Measurements from ENCODE around the gene MOB1B.
"Not testable (repeated sequence)": the region's sequence is repeated elsewhere in the genome, so short reads cannot be mapped to it uniquely, and the experiment has no call there.

MOB1B gene

DNA sequence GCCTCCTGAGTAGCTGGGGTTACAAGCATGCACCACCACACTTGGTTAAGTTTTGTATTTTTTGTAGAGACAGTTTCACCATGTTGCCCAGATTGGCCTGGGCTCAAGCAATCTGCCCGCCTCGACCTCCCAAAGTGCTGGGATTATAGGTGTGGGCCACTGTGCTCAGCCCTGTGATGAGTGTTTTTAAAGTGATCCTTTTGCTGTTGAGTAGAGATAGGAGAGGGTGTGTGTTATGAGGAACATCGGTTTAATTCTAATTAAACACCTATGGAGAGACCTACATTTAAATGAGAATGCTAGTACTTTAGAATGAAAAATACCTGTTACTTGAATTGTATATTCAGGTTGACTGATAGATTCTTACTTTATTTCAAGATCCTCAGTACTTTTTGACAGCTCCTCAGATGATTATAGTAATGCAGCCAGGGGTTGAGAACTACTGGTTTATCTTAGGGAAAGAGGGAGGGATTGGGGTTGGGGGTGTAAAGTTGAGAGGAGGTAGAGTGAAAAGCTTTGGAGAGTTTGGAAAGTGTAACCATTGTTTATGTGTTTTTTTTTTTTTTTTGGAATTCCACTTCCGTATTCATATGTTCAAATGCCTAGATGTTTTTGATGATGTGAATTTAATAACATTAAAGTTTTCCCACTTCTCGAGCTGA is 54.5 kb downstream of the MOB1B start:
- no peak for DNase-seq (ENCODE audit: low spot score)

DNA sequence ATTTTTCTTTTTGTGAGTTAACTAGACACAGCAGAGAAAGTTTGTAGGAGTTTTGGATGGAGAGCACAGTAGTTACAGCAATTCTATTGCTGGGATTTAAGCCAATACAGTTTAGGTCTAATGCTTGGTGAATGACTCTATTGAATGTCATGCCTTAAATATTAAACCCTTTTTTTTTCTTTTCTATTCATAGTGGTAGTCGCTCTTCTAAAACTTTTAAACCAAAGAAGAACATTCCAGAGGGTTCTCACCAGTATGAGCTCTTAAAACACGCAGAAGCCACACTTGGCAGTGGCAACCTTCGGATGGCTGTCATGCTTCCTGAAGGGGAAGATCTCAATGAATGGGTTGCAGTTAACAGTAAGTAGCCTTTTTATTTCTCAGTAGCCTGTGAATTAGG is 56.5 kb downstream of the MOB1B start:
- DNase-seq (ENCODE audit: low spot score), result no peak

DNA sequence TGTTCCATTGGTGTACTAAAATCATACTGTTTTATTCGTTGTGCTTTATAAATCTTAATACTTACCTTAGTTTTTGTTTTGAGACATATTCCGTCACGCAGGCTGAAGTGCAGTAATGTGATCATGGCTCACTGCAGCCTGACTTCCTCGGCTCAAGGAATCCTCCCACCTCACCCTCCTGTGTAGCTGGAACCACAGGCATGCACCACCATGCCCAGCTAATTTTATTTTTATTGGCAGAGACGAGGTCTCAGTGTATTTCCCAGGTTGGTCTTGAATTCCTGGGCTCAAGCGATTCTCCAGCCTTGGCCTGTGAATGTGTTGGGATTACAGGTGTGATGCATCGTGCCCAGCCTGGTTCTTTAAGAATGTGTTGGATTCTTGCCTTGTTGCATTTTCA is 66.9 kb downstream of the MOB1B start:
- DNase-seq (ENCODE audit: low spot score), result no peak

DNA sequence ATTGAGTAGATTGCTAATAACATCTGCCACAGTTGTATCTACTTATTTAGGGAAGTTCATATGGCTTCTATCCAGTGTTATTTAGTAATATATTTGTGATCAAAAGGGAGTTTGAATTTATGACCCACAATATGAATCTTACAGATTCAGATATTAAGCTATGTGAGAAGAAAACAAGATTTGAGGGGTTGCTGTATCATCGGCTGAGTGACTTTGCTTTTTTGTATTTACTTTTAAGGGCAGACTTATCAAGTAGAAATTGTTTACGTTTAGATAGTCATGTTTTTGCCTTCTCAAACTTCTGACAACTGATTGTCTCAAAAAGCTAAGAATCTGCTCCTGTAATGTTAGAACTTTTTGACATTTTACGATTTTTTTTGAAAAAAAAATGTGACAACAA is 74.1 kb downstream of the MOB1B start:
- DNase-seq (ENCODE audit: low spot score), result no peak

DNA sequence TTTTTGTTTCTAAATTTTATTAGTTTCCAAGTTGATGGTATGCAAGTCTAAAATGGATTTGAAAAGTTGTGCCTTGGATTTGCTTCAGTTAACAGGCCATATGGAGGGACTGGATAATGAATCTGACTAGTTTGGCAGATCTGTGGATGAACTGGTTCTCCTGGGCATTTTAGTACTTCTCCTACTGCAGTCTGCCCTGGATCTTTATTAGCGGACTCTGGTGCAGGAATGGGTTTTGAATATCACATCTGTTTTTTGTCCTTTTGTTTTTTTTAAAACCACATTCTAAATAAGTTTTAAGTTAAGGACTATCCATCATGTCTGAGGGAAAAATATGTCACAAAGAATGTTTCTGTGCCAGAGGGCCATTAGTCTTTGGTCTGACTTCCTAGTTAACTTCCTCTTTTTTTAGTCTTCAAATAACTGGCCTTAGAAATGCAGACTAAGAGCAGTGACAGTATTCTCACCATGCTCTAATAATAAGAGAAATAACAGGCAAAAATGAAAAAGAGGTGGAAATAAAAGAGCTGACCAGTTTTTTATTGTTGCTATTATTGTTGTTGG is 77.4 kb downstream of the MOB1B start:
- DNase-seq (ENCODE audit: low spot score), result no peak

DNA sequence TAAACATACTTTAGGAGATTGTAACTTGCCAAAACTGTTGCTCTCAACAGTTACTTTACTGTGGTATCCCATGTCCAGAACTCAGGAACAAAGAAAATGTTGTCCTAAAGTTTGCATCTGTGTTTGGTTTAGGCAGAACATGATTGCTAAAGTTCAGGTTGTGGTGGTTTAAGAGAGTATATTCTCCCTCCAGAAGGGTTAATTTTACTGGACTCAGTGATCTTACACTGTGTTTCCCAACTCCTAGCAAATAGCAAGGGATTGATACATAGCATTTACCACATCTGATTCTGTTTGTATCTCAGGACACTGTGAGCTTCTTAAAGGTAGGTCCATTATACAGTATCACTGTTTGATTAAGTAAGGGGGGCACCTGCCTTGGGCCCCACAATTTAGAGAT is 78.0 kb downstream of the MOB1B start:
- DNase-seq (ENCODE audit: low spot score), result no peak

DNA sequence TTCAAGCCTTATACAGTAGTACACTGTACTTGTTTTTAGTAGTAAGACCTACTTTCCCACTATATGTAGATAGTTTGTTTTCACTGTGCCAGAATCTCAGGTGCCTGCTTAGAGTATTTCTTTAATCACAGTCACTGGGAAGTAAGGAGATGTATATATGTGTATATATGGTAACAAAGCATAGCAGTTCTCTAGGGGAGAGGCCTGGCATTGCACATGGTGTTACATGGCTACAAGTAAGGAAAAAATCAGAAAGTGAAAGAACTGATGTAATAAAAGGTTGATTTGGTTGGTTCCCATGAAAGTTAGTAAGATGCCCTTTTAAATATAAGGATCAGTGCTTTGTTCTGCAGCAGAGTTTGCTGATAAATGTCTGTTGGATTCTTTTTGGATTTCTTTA is 81.9 kb downstream of the MOB1B start:
- no peak for DNase-seq (ENCODE audit: low spot score)

DNA sequence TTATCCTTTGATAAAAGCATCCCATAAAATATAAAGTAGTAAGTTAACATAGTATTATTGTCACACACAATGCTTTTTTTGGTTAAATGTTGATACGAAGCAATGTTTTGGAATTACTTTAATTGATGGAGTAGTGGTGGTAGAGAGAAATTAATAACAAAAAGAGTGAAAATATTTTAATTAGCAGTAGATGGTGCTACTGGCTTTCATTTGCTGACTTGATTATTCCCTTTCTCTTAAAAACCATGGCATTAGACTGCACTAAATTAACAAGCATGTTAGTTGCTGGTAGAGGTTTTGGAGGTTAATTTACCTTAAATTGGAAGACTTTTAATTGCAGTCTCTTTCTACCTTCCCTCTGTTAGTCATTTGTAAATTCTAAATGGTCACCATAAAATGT is 82.4 kb downstream of the MOB1B start:
- no peak for DNase-seq (ENCODE audit: low spot score)

DNA sequence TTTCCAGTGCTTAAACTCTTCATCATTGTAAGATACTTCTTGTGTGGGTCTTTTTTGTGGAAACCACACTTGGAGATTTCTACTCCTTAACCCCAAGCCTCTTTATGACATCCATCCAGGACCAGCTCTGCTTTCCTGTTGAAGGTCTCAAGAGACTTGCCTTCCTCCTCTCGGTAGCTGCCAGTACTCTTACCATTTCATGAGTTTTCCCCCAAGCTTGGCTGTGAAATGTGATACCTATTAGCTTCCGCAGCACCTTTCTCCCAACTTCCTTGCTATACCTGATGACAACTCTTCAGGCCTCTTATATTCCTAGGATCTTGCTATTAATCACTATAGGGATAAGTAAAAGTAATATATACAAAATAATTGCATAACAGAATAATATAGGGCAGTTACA is 89.4 kb downstream of the MOB1B start:
- no peak for DNase-seq (ENCODE audit: low spot score)

DNA sequence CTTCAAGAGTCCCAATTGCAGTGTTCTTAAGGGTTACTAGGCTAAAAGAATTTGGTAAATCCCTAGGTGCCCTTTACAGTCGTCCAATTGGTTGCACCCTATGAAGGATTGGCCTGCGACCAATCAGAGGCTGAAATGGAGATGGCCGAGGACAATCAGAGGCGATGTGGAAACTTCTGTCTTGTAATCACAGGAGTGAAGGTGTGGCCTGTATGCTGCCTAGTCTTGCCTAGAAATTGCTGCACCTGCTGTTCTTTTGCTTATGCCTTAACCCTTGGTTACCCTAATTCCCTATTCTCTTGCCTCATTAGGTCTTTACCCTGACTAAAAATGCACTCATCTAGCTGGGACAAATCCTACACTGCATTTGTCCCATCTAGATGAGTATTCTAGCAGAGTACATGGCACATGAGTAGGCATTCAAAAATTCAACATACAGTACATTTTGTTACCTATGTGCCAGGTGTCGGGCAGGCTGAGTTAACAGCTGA is 90.3 kb downstream of the MOB1B start:
- no peak for DNase-seq (ENCODE audit: low spot score)

DNA sequence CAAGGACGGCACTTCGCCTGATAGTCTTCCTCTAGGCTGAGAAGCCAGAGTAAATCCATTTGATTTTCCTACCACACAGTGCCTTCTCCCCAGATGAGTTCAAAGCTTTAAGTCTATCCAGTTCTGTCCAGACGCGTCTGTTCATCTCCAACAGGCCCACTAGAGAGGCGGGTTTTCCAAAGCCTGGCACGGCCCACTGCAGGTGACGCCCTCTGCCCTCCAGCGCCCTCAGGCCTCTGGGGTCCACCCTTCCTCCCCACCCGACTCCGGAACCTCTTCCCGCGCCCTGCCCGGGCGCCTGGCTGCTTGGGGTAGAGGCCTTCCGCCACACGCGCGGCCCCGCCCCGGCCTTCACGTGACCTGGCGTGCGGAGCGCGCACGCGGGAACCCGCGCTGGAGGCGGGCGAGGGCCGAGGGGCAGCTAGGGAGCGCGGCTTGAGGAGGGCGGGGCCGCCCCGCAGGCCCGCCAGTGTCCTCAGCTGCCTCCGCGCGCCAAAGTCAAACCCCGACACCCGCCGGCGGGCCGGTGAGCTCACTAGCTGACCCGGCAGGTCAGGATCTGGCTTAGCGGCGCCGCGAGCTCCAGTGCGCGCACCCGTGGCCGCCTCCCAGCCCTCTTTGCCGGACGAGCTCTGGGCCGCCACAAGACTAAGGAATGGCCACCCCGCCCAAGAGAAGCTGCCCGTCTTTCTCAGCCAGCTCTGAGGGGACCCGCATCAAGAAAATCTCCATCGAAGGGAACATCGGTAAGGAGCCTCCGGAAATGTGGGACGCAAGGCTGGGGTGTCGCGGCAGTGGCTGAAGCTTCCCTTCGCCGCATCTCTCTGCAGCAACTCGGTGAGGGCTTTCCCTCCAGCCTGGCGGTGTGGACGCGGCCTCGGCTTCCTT is 91.3 kb downstream of the MOB1B start, which contains the start of gene DCK:
Gene DCK (plus strand): TSS at position 469 of the 888 bp plus-strand sequence. CDS start 187 bp downstream, at position 656.
- DNase-seq (ENCODE audit: low spot score), result peak; percentile 94

DNA sequence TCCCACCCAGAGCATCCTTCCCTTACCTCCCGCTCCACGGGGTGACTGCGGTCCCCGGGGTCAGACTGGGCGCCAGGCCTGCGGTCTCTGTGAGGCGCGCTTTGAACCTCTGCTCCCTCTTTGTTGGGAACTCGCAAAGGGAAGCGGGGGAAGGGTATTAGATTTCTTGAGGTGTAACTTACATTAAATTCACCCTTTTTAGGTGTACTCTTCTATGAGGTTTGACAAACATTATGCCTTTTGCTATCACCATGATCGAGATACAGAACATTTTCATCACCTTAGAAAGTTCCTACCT is 91.8 kb downstream of the MOB1B start:
- no peak for DNase-seq (ENCODE audit: low spot score)

DNA sequence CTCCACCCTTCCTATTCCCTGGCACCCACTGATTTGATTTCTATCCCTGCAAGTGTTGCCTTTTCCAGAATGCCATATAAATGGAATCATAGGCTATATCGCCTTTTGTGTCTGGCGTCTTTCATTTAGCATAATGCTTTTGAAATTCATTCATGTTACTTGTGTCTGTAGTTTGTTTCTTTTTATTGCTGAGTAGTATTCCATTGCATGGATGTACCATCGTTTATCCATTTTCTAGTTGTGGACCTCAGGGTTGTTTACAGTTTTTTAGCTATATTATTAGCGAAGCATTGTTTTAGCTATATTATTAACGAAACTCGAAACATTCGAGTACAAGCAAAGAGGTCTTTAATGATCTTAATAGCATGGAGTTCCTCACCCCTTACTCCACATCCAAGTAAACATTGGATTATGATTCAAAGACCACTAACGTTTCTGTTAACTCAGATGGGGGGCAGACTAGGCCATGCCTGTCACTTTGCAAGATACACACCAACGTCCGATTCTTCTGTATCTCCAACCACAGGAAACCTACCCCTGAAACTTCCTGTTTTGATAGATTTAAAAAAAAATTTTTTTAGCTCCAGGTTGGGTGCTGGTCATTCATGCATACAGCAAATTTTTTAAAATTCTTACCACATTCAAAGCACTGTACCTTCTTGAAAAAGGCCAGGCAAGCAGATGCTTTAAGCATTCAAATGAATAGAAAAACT is 92.4 kb downstream of the MOB1B start:
- DNase-seq (ENCODE audit: low spot score), result no peak

DNA sequence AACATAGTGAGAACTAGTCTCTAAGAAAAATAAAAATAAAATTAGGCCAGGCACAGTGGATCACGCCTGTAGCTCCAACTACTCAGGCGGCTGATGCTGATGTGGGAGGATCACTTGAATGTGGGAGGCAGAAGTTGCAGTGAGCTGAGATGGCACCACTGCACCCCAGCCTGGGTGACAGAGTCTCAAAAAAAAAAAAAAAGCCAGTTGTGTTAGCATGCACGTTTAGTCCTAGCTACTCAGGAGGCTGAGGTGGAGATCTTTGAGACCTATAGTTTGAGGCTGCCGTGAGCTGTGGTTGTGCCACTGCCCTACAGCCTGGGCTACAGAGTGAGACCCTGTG is 93.8 kb downstream of the MOB1B start:
- DNase-seq (ENCODE audit: low spot score), result no peak

DNA sequence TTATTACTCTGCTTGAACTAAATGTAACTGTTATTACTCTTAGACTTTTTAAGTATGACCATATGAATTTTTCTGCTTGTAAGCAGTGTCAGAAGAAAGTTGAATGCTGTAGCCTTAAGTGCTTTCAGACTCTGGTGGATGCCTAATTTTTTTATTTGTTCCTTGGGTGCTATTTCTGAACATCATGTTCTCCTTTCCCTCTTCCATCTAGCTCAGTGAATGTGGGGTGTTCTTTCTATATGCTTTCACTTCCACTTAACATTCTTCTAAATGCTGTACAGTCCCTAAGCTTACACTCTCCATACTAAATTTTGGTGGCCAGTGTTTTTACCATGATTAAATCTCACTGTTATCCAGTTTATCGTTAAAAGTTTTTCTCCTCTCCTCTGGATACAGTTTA is 94.9 kb downstream of the MOB1B start:
- no peak for DNase-seq (ENCODE audit: low spot score)

DNA sequence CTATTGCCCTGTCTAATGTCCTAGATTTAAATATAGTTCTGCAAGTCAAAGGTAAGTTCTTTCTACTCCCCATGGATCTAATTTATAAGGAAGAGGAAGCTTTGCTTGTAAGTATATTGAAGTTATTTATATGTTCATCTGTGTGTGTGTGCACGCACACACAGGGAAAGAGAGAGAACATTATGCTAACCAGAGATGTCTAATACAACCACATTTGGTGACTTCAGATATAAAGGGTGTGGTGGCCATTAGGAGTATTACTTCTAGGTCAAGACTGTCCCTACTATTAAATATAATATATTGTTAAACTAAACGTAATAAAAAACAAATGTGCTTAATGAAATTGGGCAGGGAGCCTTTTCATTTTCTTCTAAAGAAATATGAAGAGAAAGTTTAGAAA is 95.4 kb downstream of the MOB1B start:
- DNase-seq (ENCODE audit: low spot score), result no peak

DNA sequence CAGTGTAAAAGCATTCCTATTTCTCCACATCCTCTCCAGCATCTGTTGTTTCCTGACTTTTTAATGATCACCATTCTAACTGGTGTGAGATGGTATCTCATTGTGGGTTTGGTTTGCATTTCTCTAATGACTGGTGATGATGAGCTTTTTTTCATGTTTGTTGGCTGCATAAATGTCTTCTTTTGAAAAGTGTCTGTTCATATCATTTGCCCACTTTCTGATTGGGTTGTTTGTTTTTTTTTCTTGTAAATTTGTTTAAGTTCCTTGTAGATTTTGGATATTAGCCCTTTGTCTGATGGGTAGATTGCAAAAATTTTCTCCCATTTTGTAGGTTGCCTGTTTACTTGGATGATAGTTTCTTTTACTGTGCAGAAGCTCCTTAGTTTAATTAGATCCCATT is 97.5 kb downstream of the MOB1B start:
- not testable (repeated sequence) for DNase-seq (ENCODE audit: low spot score)

DNA sequence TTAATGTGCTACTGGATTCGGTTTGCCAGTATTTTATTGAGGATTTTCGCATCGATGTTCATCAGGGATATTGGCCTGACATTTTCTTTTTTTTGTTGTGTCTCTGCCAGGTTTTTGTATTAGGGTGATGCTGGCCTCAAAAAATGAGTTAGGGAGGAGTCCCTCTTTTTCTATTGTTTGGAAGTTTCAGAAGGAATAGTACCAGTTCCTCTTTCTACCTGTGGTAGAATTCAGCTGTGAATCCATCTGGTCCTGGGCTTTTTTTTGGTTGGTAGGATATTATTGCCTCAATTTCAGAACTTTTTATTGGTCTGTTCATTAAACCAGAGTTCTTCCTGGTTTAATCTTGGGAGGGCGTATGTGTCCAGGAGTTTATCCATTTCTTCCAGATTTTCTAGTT is 99.2 kb downstream of the MOB1B start:
- not testable (repeated sequence) for DNase-seq (ENCODE audit: low spot score)

DNA sequence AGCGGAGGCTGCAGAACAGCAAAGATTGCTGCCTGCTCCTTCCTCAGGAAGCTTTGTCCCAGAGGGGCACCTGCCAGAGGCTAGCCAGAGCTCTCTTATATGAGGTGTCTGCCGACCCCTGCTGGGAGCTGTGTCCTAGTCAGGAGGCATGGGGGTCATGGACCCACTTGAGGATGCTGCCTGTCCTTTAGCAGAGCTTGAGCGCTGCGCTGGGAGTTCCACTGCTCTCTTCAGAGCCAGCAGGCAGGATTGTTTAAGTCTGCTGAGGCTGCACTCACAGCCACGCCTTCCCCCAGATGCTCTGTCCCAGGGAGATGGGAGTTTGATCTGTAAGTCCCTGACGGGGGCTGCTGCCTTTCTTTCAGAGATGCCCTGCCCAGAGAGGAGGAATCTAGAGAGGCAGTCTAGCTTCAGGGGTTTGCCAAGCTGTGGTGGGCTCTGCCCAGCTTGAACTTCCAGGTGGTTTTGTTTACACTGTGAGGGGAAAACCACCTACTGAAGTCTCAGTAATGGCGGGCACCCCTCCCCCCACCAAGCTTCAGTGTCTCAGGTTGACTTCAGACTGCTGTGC is 102.2 kb downstream of the MOB1B start:
- peak; percentile 52 for DNase-seq (ENCODE audit: low spot score)

DNA sequence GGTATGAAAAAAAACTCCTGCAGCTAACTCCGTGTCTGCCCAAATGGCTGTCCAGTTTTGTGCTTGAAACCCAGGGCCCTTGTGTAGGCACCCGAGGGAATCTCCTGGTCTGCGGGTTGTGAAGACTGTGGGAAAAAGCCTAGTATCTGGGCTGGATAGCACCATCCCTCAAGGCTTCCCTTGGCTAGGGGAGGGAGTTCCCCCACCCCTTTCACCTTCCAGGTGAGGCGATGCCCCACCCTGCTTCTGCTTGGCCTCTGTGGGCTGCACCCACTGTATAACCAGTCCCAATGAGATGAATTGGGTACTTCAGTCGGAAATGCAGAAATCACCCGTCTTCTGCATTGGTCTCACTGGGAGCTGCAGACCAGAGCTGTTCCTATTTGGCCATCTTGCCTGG is 102.9 kb downstream of the MOB1B start:
- DNase-seq (ENCODE audit: low spot score), result not testable (repeated sequence)

DNA sequence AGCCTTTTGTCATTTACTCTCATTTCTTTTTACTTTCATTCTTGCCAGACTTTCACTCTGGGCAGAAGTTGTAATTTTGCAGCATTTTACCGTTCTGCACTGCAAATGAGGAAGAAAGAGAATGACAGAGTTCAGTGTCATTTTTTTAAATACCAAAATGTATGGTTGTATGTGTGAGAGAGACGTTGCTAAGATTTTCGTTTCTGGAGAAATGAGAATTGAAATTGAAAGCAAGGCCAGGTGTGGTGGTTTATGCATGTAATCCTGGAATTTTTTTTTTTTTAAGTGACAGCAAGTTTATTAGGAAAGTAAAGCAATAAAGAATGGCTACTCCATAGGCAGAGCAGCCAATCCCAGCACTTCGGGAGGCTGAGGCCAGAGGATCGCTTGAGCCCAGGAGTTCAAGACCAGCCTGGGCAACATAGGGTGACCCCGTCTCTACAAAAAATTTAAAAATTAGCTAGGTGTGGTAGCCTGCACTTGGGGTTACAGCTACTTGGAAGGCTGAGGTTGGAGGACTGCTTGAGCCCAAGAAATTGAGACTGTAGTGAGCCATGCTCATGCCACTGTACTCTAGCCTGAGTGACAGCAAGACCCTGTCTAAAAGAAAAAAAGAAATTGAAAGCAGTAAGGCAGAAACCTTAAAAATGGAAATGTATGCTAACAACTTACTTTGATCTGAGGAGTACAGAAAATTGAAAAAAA is 104.2 kb downstream of the MOB1B start:
- DNase-seq (ENCODE audit: low spot score), result no peak

DNA sequence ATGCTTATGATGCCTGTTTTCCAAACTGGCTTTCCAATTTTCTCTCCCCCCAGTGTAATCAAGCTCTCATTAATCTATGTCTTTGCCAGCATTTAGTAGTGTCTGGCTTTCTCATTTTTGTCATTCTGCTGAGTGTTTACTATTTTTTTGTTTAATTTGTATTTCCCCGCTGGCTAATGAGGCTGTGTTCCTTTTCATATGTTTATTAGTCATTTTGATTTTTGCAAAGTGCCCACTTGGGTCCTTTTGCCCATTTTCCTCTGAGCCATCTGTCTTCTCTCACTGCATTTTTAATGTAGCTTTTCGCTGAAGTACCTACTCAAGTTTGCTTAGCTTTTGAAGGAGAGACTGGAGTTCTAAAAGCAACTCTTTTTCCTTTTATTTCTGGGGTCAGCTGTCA is 106.0 kb downstream of the MOB1B start:
- no peak for DNase-seq (ENCODE audit: low spot score)

Measured in ecto neural progenitor cell (in vitro differentiated cells).